HCT116 (cell line): ENCODE data around the gene ENDOD1.

Experiments used
- CEBPB ChIP-seq: IDR thresholded peaks from 2 replicates; pipeline ENCODE4 v1.6.1; 2012; ENCODE audit warnings: low read depth
- CTCF ChIP-seq, 3 experiments: fragments of 200-600 bp in 1 of 3; sonication (generic) in 1 of 3; IDR thresholded peaks in 2 of 3; conservative IDR thresholded peaks in 1 of 3; 2 replicates each; pipeline ENCODE4 v1.5.1; 2012 to 2017; ENCODE audit warnings: low read depth in 2 of 3, low read length in 2 of 3, antibody characterized with exemption in 1 of 3, borderline replicate concordance in 1 of 3, control low read depth in 1 of 3, mild to moderate bottlenecking in 1 of 3, mixed read lengths in 1 of 3, mixed run types in 1 of 3, moderate library complexity in 1 of 3; ENCODE audit not compliant: insufficient read depth in 1 of 3
- EZH2 ChIP-seq: fragments of 200-600 bp; sonication (generic); IDR thresholded peaks from 2 replicates; pipeline ENCODE4 v1.6.1; 2017; ENCODE audit warnings: antibody characterized with exemption, mixed run types
- EZH2phosphoT487 ChIP-seq: fragments of 200-600 bp; IDR thresholded peaks from 2 replicates; pipeline ENCODE4 v1.6.1; 2018; ENCODE audit warnings: antibody characterized with exemption, borderline replicate concordance
- JUND ChIP-seq: IDR thresholded peaks from 2 replicates; pipeline ENCODE4 v1.6.1; 2012
- POLR2A ChIP-seq: IDR thresholded peaks from 2 replicates; pipeline ENCODE4 v1.7.0; 2011; ENCODE audit warnings: borderline replicate concordance; ENCODE audit not compliant: insufficient read depth, insufficient read length; ENCODE audit errors: extremely low read depth
- POLR2AphosphoS5 ChIP-seq: IDR thresholded peaks from 2 replicates; pipeline ENCODE4 v1.6.1; 2011; ENCODE audit warnings: mild to moderate bottlenecking, low read depth, low read length, moderate library complexity
- RAD21 ChIP-seq: IDR thresholded peaks from 2 replicates; pipeline ENCODE4 v1.6.1; 2012; ENCODE audit warnings: low read depth, mild to moderate bottlenecking
- REST ChIP-seq: IDR thresholded peaks from 2 replicates; pipeline ENCODE4 v1.6.1; 2012; ENCODE audit warnings: low read depth
- YY1 ChIP-seq: IDR thresholded peaks from 2 replicates; pipeline ENCODE4 v1.6.1; 2011; ENCODE audit warnings: low read length, low read depth, moderate library complexity, mild to moderate bottlenecking; ENCODE audit not compliant: insufficient replicate concordance; ENCODE audit errors: extremely low read depth
- ZNF274 ChIP-seq: fragments of 200-500 bp; sonication (Bioruptor generic); IDR thresholded peaks from 2 replicates; pipeline ENCODE4 v1.6.1; 2014; ENCODE audit warnings: mild to moderate bottlenecking, low read depth, low read length, inconsistent platforms
- TF ChIP-seq, protein P1 (sequence below): IDR thresholded peaks from 2 replicates; pipeline ENCODE4 v1.6.1; 2011; ENCODE audit warnings: mild to moderate bottlenecking, low read length, moderate library complexity; ENCODE audit not compliant: insufficient replicate concordance; ENCODE audit errors: extremely low read depth

GRCh38 chr11:95081010-95081409, 8.6 kb upstream of the ENDOD1 start:
- TF ChIP-seq CTCF (IDR thresholded peaks at IDR 0.05 in 2 of 3, conservative IDR thresholded peaks at IDR 0.05 in 1 of 3; ENCODE audit: borderline replicate concordance in 1 of 3, insufficient read depth in 1 of 3, low read depth in 2 of 3, low read length in 2 of 3) (no peak), CEBPB (no peak), RAD21 (no peak), POLR2AphosphoS5 (no peak), EZH2phosphoT487 (no peak), YY1 (no peak), REST (no peak), EZH2 (no peak), ZNF274 (no peak), POLR2A (no peak), JUND (no peak)
- TF ChIP-seq, protein P1, sequence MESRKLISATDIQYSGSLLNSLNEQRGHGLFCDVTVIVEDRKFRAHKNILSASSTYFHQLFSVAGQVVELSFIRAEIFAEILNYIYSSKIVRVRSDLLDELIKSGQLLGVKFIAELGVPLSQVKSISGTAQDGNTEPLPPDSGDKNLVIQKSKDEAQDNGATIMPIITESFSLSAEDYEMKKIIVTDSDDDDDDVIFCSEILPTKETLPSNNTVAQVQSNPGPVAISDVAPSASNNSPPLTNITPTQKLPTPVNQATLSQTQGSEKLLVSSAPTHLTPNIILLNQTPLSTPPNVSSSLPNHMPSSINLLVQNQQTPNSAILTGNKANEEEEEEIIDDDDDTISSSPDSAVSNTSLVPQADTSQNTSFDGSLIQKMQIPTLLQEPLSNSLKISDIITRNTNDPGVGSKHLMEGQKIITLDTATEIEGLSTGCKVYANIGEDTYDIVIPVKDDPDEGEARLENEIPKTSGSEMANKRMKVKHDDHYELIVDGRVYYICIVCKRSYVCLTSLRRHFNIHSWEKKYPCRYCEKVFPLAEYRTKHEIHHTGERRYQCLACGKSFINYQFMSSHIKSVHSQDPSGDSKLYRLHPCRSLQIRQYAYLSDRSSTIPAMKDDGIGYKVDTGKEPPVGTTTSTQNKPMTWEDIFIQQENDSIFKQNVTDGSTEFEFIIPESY = no peak
